Hepatocyte (in vitro differentiated cells): ENCODE results near the gene FSTL1.

Source experiments
- EZH2phosphoT487 ChIP-seq: fragments of 200-600 bp; sonication (generic); IDR thresholded peaks from one replicate; pipeline ENCODE4 v1.6.1; 2018; ENCODE audit warnings: antibody characterized with exemption, mild to moderate bottlenecking, low read depth, moderate library complexity; ENCODE audit not compliant: unreplicated experiment, severe bottlenecking
- TF ChIP-seq, protein P1 (sequence below): fragments of 200-600 bp; sonication (generic); IDR thresholded peaks from 2 replicates; pipeline ENCODE4 v1.5.1; 2016; ENCODE audit warnings: antibody characterized with exemption, mild to moderate bottlenecking; ENCODE audit not compliant: poor library complexity

DNA sequence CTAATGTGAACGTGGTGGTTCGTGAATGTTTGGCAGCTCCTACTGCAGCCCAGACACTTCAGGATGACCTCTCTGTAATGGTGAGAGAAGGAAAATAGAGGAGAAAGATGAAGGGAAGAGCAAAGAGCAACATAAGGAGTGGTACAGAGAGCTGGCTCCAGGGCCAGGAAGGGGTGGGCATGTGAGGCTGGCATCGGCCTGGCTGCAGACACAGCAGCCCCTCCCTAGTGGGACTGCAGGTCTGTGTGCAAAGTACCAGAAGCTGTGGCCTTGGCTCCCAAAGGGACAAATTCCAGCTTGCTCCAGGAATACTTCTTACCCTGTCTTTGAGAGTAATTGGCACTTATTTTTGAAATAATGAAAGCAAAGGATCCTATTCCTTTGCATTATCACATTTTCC, 10.0 kb downstream of the FSTL1 start:
- TF ChIP-seq, protein P1, sequence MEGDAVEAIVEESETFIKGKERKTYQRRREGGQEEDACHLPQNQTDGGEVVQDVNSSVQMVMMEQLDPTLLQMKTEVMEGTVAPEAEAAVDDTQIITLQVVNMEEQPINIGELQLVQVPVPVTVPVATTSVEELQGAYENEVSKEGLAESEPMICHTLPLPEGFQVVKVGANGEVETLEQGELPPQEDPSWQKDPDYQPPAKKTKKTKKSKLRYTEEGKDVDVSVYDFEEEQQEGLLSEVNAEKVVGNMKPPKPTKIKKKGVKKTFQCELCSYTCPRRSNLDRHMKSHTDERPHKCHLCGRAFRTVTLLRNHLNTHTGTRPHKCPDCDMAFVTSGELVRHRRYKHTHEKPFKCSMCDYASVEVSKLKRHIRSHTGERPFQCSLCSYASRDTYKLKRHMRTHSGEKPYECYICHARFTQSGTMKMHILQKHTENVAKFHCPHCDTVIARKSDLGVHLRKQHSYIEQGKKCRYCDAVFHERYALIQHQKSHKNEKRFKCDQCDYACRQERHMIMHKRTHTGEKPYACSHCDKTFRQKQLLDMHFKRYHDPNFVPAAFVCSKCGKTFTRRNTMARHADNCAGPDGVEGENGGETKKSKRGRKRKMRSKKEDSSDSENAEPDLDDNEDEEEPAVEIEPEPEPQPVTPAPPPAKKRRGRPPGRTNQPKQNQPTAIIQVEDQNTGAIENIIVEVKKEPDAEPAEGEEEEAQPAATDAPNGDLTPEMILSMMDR: no peak
- TF ChIP-seq EZH2phosphoT487: no peak
